ENCODE measurements around the gene DNM2. TPM values are rescaled to one million over a fixed set of nuclear protein-coding genes. Genes with fewer than 3 reads are reported as not detected.

Gene DNM2
- total and polyA plus RNA-seq, 9 of the 15 experiments (the other 6 are each of a cell fraction or from before 2014, with no cell fraction given), result 2.2 to 161 (median 72.6) TPM

- TF ChIP-seq TAF1 (IDR thresholded peaks at IDR 0.05; ENCODE audit: control insufficient read depth, extremely low read depth, insufficient read depth, low read length, severe bottlenecking) (no peak), FOSL1 (tag; conservative IDR thresholded peaks at IDR 0.05) (no peak), LARP7 (IDR thresholded peaks at IDR 0.05) (no peak), TCF7L2 (IDR thresholded peaks at IDR 0.05; ENCODE audit: low read depth, low read length) (no peak), GTF2F1 (IDR thresholded peaks at IDR 0.05; ENCODE audit: low read depth, low read length) (no peak), NR4A1 (CRISPR knock-in tag; IDR thresholded peaks at IDR 0.05) (no peak), NR4A1 (tag; IDR thresholded peaks at IDR 0.05) (no peak), PHB (CRISPR knock-in tag; IDR thresholded peaks at IDR 0.05) (no peak), GATAD2B (IDR thresholded peaks at IDR 0.05; ENCODE audit: borderline replicate concordance) (0 out of 2 replicates have a peak, but pooled peaks have one; percentile 10)
- TF ChIP-seq, protein P1, sequence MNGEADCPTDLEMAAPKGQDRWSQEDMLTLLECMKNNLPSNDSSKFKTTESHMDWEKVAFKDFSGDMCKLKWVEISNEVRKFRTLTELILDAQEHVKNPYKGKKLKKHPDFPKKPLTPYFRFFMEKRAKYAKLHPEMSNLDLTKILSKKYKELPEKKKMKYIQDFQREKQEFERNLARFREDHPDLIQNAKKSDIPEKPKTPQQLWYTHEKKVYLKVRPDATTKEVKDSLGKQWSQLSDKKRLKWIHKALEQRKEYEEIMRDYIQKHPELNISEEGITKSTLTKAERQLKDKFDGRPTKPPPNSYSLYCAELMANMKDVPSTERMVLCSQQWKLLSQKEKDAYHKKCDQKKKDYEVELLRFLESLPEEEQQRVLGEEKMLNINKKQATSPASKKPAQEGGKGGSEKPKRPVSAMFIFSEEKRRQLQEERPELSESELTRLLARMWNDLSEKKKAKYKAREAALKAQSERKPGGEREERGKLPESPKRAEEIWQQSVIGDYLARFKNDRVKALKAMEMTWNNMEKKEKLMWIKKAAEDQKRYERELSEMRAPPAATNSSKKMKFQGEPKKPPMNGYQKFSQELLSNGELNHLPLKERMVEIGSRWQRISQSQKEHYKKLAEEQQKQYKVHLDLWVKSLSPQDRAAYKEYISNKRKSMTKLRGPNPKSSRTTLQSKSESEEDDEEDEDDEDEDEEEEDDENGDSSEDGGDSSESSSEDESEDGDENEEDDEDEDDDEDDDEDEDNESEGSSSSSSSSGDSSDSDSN (IDR thresholded peaks at IDR 0.05; ENCODE audit: borderline replicate concordance in 1 of 2, low read depth in 2 of 2, low read length in 2 of 2), result 0 out of 4 replicates have a peak, but pooled peaks of 1 of the 2 experiments have one; percentile 32
Observed at GRCh38 chr19:10871711-10872545, 154.0 kb downstream of the DNM2 start (continued).
